Nephron (organoid): Measurements from ENCODE around the gene CHID1.
A peak's percentile ranks its signal among the peaks of the same experiment; 100 is the strongest.

ENCODE experiments used
- H3K27ac Mint-ChIP-seq, 3 experiments: 2 replicates each; pipeline ENCODE4 v1.8.0; 2020; ENCODE audit warnings: mixed read lengths in 3 of 3, mild to moderate bottlenecking in 2 of 3, moderate library complexity in 1 of 3
- H3K27me3 Mint-ChIP-seq: 2 replicates; pipeline ENCODE4 v1.8.0; 2021; ENCODE audit warnings: low read depth, mild to moderate bottlenecking, moderate library complexity, mixed read lengths
- H3K36me3 Mint-ChIP-seq: 2 replicates; pipeline ENCODE4 v1.8.0; 2020; ENCODE audit warnings: low read depth, mixed read lengths
- H3K4me1 Mint-ChIP-seq: 2 replicates; pipeline ENCODE4 v1.8.0; 2020; ENCODE audit warnings: mixed read lengths
- H3K4me3 Mint-ChIP-seq, 3 experiments: 2 replicates each; pipeline ENCODE4 v1.8.0; 2020; ENCODE audit warnings: mild to moderate bottlenecking in 3 of 3, mixed read lengths in 3 of 3, moderate library complexity in 2 of 3
- H3K9me3 Mint-ChIP-seq: 2 replicates; pipeline ENCODE4 v1.8.0; 2020; ENCODE audit warnings: mixed read lengths
- CTCF ChIP-seq, 3 experiments: fragments of 200-600 bp; sonication (generic); IDR thresholded peaks; one replicate each; pipeline ENCODE4 v1.5.0; 2021; ENCODE audit warnings: antibody characterized with exemption in 3 of 3; ENCODE audit not compliant: unreplicated experiment in 3 of 3

Gene CHID1

GRCh38 chr11:827146-827896, 83.3 kb downstream of the CHID1 start:
- H3K36me3 Mint-ChIP-seq: peaks cover 8% of the 10 kb centered on the region
- peaks cover 45% of the 10 kb centered on the region for H3K27me3 Mint-ChIP-seq
- H3K9me3 Mint-ChIP-seq: no peaks in the 10 kb centered on the region
- H3K4me1 Mint-ChIP-seq: peaks cover 37% of the 10 kb centered on the region
- peak overlapping the region; percentile 29 to 75 (median 75) for H3K27ac Mint-ChIP-seq
- H3K4me3 Mint-ChIP-seq: peak overlapping the region; percentile 73 to 79 (median 78)
- no peak for TF ChIP-seq CTCF (IDR thresholded peaks at IDR 0.05; ENCODE audit: unreplicated experiment in 3 of 3)

- Mint-ChIP-seq H3K36me3 (peaks cover 8% of the 10 kb centered on the region), H3K27ac (peak overlapping the region in 2 of 3 experiments; percentile 60 to 84), H3K4me3 (peak overlapping the region; percentile 71 to 78 (median 71)), H3K9me3 (no peaks in the 10 kb centered on the region), H3K4me1 (peaks cover 34% of the 10 kb centered on the region), H3K27me3 (peaks cover 42% of the 10 kb centered on the region)
- no peak for TF ChIP-seq CTCF (IDR thresholded peaks at IDR 0.05; ENCODE audit: unreplicated experiment in 3 of 3)
Observed at GRCh38 chr11:826836-827145, 83.8 kb downstream of the CHID1 start.

GRCh38 chr11:826227-826621, 84.4 kb downstream of the CHID1 start:
- Mint-ChIP-seq H3K27me3 (peaks cover 37% of the 10 kb centered on the region), H3K4me1 (peaks cover 28% of the 10 kb centered on the region), H3K36me3 (peaks cover 8% of the 10 kb centered on the region), H3K27ac (peak overlapping the region in 2 of 3 experiments; percentile 60 to 84), H3K4me3 (peak overlapping the region; percentile 71 to 78 (median 71)), H3K9me3 (no peaks in the 10 kb centered on the region)
- TF ChIP-seq CTCF (IDR thresholded peaks at IDR 0.05; ENCODE audit: unreplicated experiment in 3 of 3): no peak

GRCh38 chr11:825366-826226, 85.0 kb downstream of the CHID1 start:
- H3K27me3 Mint-ChIP-seq: peaks cover 34% of the 10 kb centered on the region
- no peak overlapping the region for H3K27ac Mint-ChIP-seq
- H3K36me3 Mint-ChIP-seq: peaks cover 8% of the 10 kb centered on the region
- peak overlapping the region; percentile 34 to 46 (median 44) for H3K4me3 Mint-ChIP-seq
- TF ChIP-seq CTCF (IDR thresholded peaks at IDR 0.05; ENCODE audit: unreplicated experiment in 3 of 3): no peak
- H3K9me3 Mint-ChIP-seq: no peaks in the 10 kb centered on the region
- H3K4me1 Mint-ChIP-seq: peaks cover 27% of the 10 kb centered on the region

GRCh38 chr11:824942-825341, 85.7 kb downstream of the CHID1 start:
- Mint-ChIP-seq H3K27me3 (peaks cover 34% of the 10 kb centered on the region), H3K27ac (no peak overlapping the region), H3K36me3 (peaks cover 8% of the 10 kb centered on the region), H3K4me1 (peaks cover 27% of the 10 kb centered on the region), H3K9me3 (no peaks in the 10 kb centered on the region), H3K4me3 (peak overlapping the region; percentile 10 to 46 (median 34))
- no peak for TF ChIP-seq CTCF (IDR thresholded peaks at IDR 0.05; ENCODE audit: unreplicated experiment in 3 of 3)
